H9 (cell line): ENCODE results near the gene TOP1. TPM values are rescaled to one million over a fixed set of nuclear protein-coding genes. Genes with fewer than 3 reads are reported as not detected.

Source experiments
- DNase-seq: peaks from one replicate; pipeline ENCODE4 v3.0.0-alpha.2; 2017
- H2AFZ ChIP-seq: one replicate; pipeline ENCODE4 v1.6.1; 2013; ENCODE audit warnings: mild to moderate bottlenecking, low read length, control low read depth, moderate library complexity
- H2AK5ac ChIP-seq: 2 replicates; pipeline ENCODE4 v1.6.1; 2013; ENCODE audit warnings: low read length, control low read depth, mixed read lengths; ENCODE audit not compliant: insufficient read length
- H2BK120ac ChIP-seq: one replicate; pipeline ENCODE4 v1.6.1; 2013; ENCODE audit warnings: low read depth, mild to moderate bottlenecking, low read length, control low read depth, inconsistent platforms; ENCODE audit not compliant: poor library complexity, severe bottlenecking
- H2BK12ac ChIP-seq: 2 replicates; pipeline ENCODE4 v1.6.1; 2013; ENCODE audit warnings: low read length, control low read depth, mixed read lengths, low read depth; ENCODE audit not compliant: insufficient read length
- H2BK15ac ChIP-seq: 2 replicates; pipeline ENCODE4 v1.6.1; 2013; ENCODE audit warnings: low read depth, low read length, control low read depth
- H2BK20ac ChIP-seq: one replicate; pipeline ENCODE4 v1.6.1; 2013; ENCODE audit warnings: low read depth, mild to moderate bottlenecking, low read length, control low read depth, inconsistent platforms; ENCODE audit not compliant: poor library complexity, severe bottlenecking
- H2BK5ac ChIP-seq: 2 replicates; pipeline ENCODE4 v1.6.1; 2013; ENCODE audit warnings: low read length, control low read depth, mixed read lengths; ENCODE audit not compliant: insufficient read length
- H3K14ac ChIP-seq: 2 replicates; pipeline ENCODE4 v1.6.1; 2013; ENCODE audit warnings: low read length, control low read depth; ENCODE audit not compliant: insufficient read depth
- H3K18ac ChIP-seq: 2 replicates; pipeline ENCODE4 v1.6.1; 2013; ENCODE audit warnings: low read depth, mild to moderate bottlenecking, mixed read lengths, low read length, control low read depth; ENCODE audit not compliant: insufficient read length
- H3K23ac ChIP-seq: 2 replicates; pipeline ENCODE4 v1.6.1; 2013; ENCODE audit warnings: low read length, control low read depth, mixed read lengths, low read depth; ENCODE audit not compliant: insufficient read length
- H3K23me2 ChIP-seq: 2 replicates; pipeline ENCODE4 v1.6.1; 2013; ENCODE audit warnings: low read depth, mild to moderate bottlenecking, mixed read lengths, low read length, control low read depth; ENCODE audit not compliant: insufficient read length, poor library complexity, severe bottlenecking
- H3K27ac ChIP-seq: 2 replicates; pipeline ENCODE4 v1.5.1; 2013; ENCODE audit warnings: low read length, control low read depth, mixed read lengths, low read depth; ENCODE audit not compliant: insufficient read length
- H3K27me3 ChIP-seq: 2 replicates; pipeline ENCODE4 v1.6.1; 2013; ENCODE audit warnings: low read length, control low read depth, inconsistent platforms; ENCODE audit not compliant: insufficient read depth
- H3K4ac ChIP-seq: 2 replicates; pipeline ENCODE4 v1.6.1; 2013; ENCODE audit warnings: low read depth, mild to moderate bottlenecking, control low read depth, inconsistent platforms, low read length, moderate library complexity
- H3K4me1 ChIP-seq: 2 replicates; pipeline ENCODE4 v1.6.1; 2013; ENCODE audit warnings: low read length, control low read depth, inconsistent platforms; ENCODE audit not compliant: insufficient read depth
- H3K4me2 ChIP-seq: 2 replicates; pipeline ENCODE4 v1.6.1; 2013; ENCODE audit warnings: low read length, control low read depth, mixed read lengths; ENCODE audit not compliant: insufficient read length, insufficient read depth
- H3K56ac ChIP-seq: 2 replicates; pipeline ENCODE4 v1.6.1; 2013; ENCODE audit warnings: low read depth, mild to moderate bottlenecking, mixed read lengths, low read length, control low read depth; ENCODE audit not compliant: insufficient read length
- H3K79me1 ChIP-seq: 2 replicates; pipeline ENCODE4 v1.6.1; 2013; ENCODE audit warnings: low read depth, mild to moderate bottlenecking, moderate library complexity, low read length, control low read depth, inconsistent platforms; ENCODE audit not compliant: insufficient read depth, poor library complexity, severe bottlenecking
- H3K79me2 ChIP-seq: 2 replicates; pipeline ENCODE4 v1.6.1; 2013; ENCODE audit warnings: low read length, control low read depth, inconsistent platforms; ENCODE audit not compliant: insufficient read depth
- H3K9ac ChIP-seq: 2 replicates; pipeline ENCODE4 v1.6.1; 2013; ENCODE audit warnings: low read length, control low read depth, mixed read lengths; ENCODE audit not compliant: insufficient read length; ENCODE audit errors: extremely low read depth
- H3K9me3 ChIP-seq: one replicate; pipeline ENCODE4 v1.6.1; 2013; ENCODE audit warnings: low read depth, low read length, inconsistent platforms; ENCODE audit not compliant: control insufficient read depth
- H3T11ph ChIP-seq: one replicate; pipeline ENCODE4 v1.6.1; 2013; ENCODE audit warnings: mild to moderate bottlenecking, low read length, control low read depth, inconsistent platforms
- H4K20me1 ChIP-seq: one replicate; pipeline ENCODE4 v1.6.1; 2013; ENCODE audit not compliant: control insufficient read depth, insufficient read length, insufficient read depth
- H4K5ac ChIP-seq: 2 replicates; pipeline ENCODE4 v1.6.1; 2013; ENCODE audit warnings: low read depth, mild to moderate bottlenecking, mixed read lengths, low read length, control low read depth; ENCODE audit not compliant: insufficient read length
- H4K8ac ChIP-seq: replicated peaks from 2 replicates; pipeline ENCODE4 v1.6.1; 2013; ENCODE audit warnings: low read length, control low read depth, mixed read lengths, low read depth; ENCODE audit not compliant: insufficient read length
- H4K91ac ChIP-seq: 2 replicates; pipeline ENCODE4 v1.6.1; 2013; ENCODE audit warnings: low read depth, mild to moderate bottlenecking, moderate library complexity, mixed read lengths, low read length, control low read depth; ENCODE audit not compliant: insufficient read length
- H3K27ac Mint-ChIP-seq, 3 experiments: 2 replicates in 2 of 3; 3 replicates in 1 of 3; pipeline ENCODE4 v1.8.0; 2020 to 2021; ENCODE audit warnings: mixed read lengths in 3 of 3, mild to moderate bottlenecking in 1 of 3, moderate library complexity in 1 of 3
- H3K27me3 Mint-ChIP-seq: 2 replicates; pipeline ENCODE4 v1.8.0; 2021; ENCODE audit warnings: low read depth, mild to moderate bottlenecking, moderate library complexity, mixed read lengths
- H3K36me3 Mint-ChIP-seq, 3 experiments: 2 replicates in 2 of 3; 3 replicates in 1 of 3; pipeline ENCODE4 v1.8.0; 2020 to 2021; ENCODE audit warnings: low read depth in 3 of 3, mixed read lengths in 3 of 3; ENCODE audit not compliant: insufficient read depth in 1 of 3
- H3K4me1 Mint-ChIP-seq, 2 experiments: 2 replicates each; pipeline ENCODE4 v1.8.0; 2020; ENCODE audit warnings: mixed read lengths in 2 of 2
- H3K4me3 Mint-ChIP-seq, 2 experiments: 2 replicates in 1 of 2; 3 replicates in 1 of 2; pipeline ENCODE4 v1.8.0; 2020 to 2021; ENCODE audit warnings: mild to moderate bottlenecking in 2 of 2, mixed read lengths in 2 of 2, moderate library complexity in 1 of 2
- H3K9me3 Mint-ChIP-seq, 2 experiments: 2 replicates in 1 of 2; 3 replicates in 1 of 2; pipeline ENCODE4 v1.8.0; 2020; ENCODE audit warnings: mild to moderate bottlenecking in 2 of 2, mixed read lengths in 2 of 2, moderate library complexity in 1 of 2
- CTCF ChIP-seq: fragments of 200-600 bp; sonication (generic); conservative IDR thresholded peaks from 3 replicates; pipeline ENCODE4 v1.8.0; 2021; ENCODE audit warnings: antibody characterized with exemption, mild to moderate bottlenecking
- WGBS: extraction: QIAGEN DNeasy Blood & Tissue Kit; methylation state at CpG from one replicate; pipeline ENCODE4 v1.1.7; 2013; ENCODE audit warnings: missing lambda C conversion rate, low lambda C conversion rate, mixed read lengths; ENCODE audit not compliant: insufficient read length; ENCODE audit errors: extremely low coverage; 5-methylcytosine and 5-hydroxymethylcytosine counted together
- total RNA-seq: library from RNA; stranded (reverse); gene quantifications from 2 replicates; pipeline ENCODE4 v1.2.1, GENCODE V29; 2021

TOP1 gene
- total RNA-seq, 1 experiment from 2014 or later: 96.4 TPM

- Histone ChIP-seq H3K4me1 (peaks cover 2% of the 10 kb centered on the region; the same call in 1 of the 2 replicates), H2BK20ac (no peak overlapping the region), H4K20me1 (peaks cover 2% of the 10 kb centered on the region), H3K14ac (no peak overlapping the region), H2BK120ac (no peak overlapping the region), H2BK5ac (no peak overlapping the region), H3K4me2 (no peak overlapping the region), H3K23ac (no peak overlapping the region), H2AK5ac (no peak overlapping the region), H3K9ac (no peak overlapping the region), H4K5ac (no peak overlapping the region), H2AFZ (no peak overlapping the region), H3K9me3 (no peaks in the 10 kb centered on the region), H3K23me2 (no peaks in the 10 kb centered on the region), H3K79me2 (peaks cover 24% of the 10 kb centered on the region; the same call in 1 of the 2 replicates), H2BK12ac (no peak overlapping the region), H3K27ac (no peak overlapping the region), H3K18ac (no peak overlapping the region), H4K91ac (no peak overlapping the region), H3K56ac (no peak overlapping the region), H3K27me3 (no peaks in the 10 kb centered on the region), H3K79me1 (peaks cover 11% of the 10 kb centered on the region), H4K8ac (no peak overlapping the region), H3T11ph (no peak overlapping the region), H2BK15ac (no peak overlapping the region), H3K4ac (no peak overlapping the region)
- no peak for DNase-seq
- H3K9me3 Mint-ChIP-seq: no peaks in the 10 kb centered on the region
- H3K4me1 Mint-ChIP-seq: peaks cover 32 to 38% of the 10 kb centered on the region in 2 experiments
- WGBS: no CpG with 5 or more reads among the region's 10 CpGs
- peaks cover 40 to 47% (median 46%) of the 10 kb centered on the region in 3 experiments for H3K36me3 Mint-ChIP-seq
- H3K27me3 Mint-ChIP-seq: no peaks in the 10 kb centered on the region
- peak overlapping the region; percentile 12 to 94 (median 21); a peak in 4 of 7 replicates for H3K27ac Mint-ChIP-seq
- no peak for TF ChIP-seq CTCF
- H3K4me3 Mint-ChIP-seq: no peak overlapping the region; a peak in 1 of 5 replicates
These were observed 130.9 kb downstream of the TOP1 start for GRCh38 chr20:41159547-41159946.
